Measurements from ENCODE around the gene NAXD.

- TF ChIP-seq CTCF (IDR thresholded peaks at IDR 0.05), result no peak
- TF ChIP-seq POLR2A (IDR thresholded peaks at IDR 0.05), result no peak
- TF ChIP-seq POLR2AphosphoS5 (IDR thresholded peaks at IDR 0.05), result no peak
These were observed 12.6 kb downstream of the NAXD start for GRCh38 chr13:110627761-110628476.
